ENCODE data around the gene KLHL28. TPM values are rescaled to one million over a fixed set of nuclear protein-coding genes. Genes with fewer than 3 reads are reported as not detected.

KLHL28 gene
- total RNA-seq, 3 donors from 2014 or later (not counting 1 experiment from before 2014, with no cell fraction given): 47.6 to 59.7 (median 56.0) TPM

- no peaks in the 10 kb centered on the region for H3K9me3 Mint-ChIP-seq
- no peak overlapping the region for H3K27ac Mint-ChIP-seq
- H3K4me1 ChIP-seq (ENCODE audit: control insufficient read depth, insufficient read depth, low read length): peaks cover 3% of the 10 kb centered on the region
- no peak overlapping the region for H3K27ac ChIP-seq (ENCODE audit: low read length)
- H3K9me3 ChIP-seq (ENCODE audit: control insufficient read depth, insufficient read depth, low read length): no peaks in the 10 kb centered on the region
- TF ChIP-seq, protein P1, sequence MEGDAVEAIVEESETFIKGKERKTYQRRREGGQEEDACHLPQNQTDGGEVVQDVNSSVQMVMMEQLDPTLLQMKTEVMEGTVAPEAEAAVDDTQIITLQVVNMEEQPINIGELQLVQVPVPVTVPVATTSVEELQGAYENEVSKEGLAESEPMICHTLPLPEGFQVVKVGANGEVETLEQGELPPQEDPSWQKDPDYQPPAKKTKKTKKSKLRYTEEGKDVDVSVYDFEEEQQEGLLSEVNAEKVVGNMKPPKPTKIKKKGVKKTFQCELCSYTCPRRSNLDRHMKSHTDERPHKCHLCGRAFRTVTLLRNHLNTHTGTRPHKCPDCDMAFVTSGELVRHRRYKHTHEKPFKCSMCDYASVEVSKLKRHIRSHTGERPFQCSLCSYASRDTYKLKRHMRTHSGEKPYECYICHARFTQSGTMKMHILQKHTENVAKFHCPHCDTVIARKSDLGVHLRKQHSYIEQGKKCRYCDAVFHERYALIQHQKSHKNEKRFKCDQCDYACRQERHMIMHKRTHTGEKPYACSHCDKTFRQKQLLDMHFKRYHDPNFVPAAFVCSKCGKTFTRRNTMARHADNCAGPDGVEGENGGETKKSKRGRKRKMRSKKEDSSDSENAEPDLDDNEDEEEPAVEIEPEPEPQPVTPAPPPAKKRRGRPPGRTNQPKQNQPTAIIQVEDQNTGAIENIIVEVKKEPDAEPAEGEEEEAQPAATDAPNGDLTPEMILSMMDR (IDR thresholded peaks at IDR 0.05): no peak
- no peak overlapping the region for H3K4me3 Mint-ChIP-seq
- DNase-seq (no peak), ATAC-seq (no peak)
- no peaks in the 10 kb centered on the region for H3K27me3 Mint-ChIP-seq (ENCODE audit: low read depth in 2 of 2)
- no peaks in the 10 kb centered on the region for H3K27me3 ChIP-seq (ENCODE audit: control insufficient read depth, insufficient read depth, low read length)
- peaks cover 8% of the 10 kb centered on the region for H3K36me3 ChIP-seq (ENCODE audit: control insufficient read depth, insufficient read depth, low read length)
- intact Hi-C loops (cut with micrococcal nuclease): no loop called here
- WGBS (ENCODE audit: insufficient coverage): no CpG with 5 or more reads among the region's 3 CpGs
- no peak overlapping the region for H3K4me3 ChIP-seq (ENCODE audit: low read length)
- H3K36me3 Mint-ChIP-seq: no peaks in the 10 kb centered on the region
- H3K4me1 Mint-ChIP-seq: peaks cover 36 to 39% of the 10 kb centered on the region in 2 donors
These were observed 7.0 kb downstream of the KLHL28 start for GRCh38 chr14:44954750-44955149.

- TF ChIP-seq, protein P1 (IDR thresholded peaks at IDR 0.05): no peak
- Histone ChIP-seq H3K27ac (ENCODE audit: low read length) (no peak overlapping the region), H3K36me3 (ENCODE audit: control insufficient read depth, insufficient read depth, low read length) (peaks cover 8% of the 10 kb centered on the region), H3K4me1 (ENCODE audit: control insufficient read depth, insufficient read depth, low read length) (peaks cover 3% of the 10 kb centered on the region), H3K27me3 (ENCODE audit: control insufficient read depth, insufficient read depth, low read length) (no peaks in the 10 kb centered on the region), H3K9me3 (ENCODE audit: control insufficient read depth, insufficient read depth, low read length) (no peaks in the 10 kb centered on the region), H3K4me3 (ENCODE audit: low read length) (no peak overlapping the region)
- DNase-seq (no peak), ATAC-seq (no peak)
- Mint-ChIP-seq H3K9me3 (no peaks in the 10 kb centered on the region), H3K4me1 (peaks cover 40 to 48% of the 10 kb centered on the region in 2 donors), H3K4me3 (peak overlapping the region; percentile 35), H3K27me3 (ENCODE audit: low read depth in 2 of 2) (no peaks in the 10 kb centered on the region), H3K27ac (peak overlapping the region; percentile 32 to 66), H3K36me3 (no peaks in the 10 kb centered on the region)
- intact Hi-C loops (cut with micrococcal nuclease): no loop called here
- WGBS (ENCODE audit: insufficient coverage): 88% methylated on average over 2 of the region's 4 CpGs
These were observed 9.2 kb downstream of the KLHL28 start for GRCh38 chr14:44952391-44953110.

DNA sequence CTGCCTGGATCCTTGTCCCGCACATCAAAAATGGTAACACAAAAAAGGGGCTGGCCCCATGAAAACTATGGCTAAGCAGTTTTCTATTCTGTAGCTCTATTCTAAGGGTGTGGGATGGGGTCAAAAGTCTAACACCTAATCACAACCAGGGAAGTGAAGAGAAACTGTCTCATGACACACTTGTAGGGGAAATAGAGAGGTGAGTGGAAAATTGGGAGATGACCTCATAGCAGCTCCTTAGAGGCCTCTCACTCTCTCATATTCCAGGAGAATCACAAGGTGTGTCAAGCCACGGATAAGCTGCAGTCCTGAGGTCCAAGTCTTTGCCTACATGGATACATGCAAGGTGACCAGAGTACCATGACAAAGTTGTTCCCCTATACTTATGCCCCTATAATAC is 10.7 kb downstream of the KLHL28 start:
- H3K27ac Mint-ChIP-seq: no peak overlapping the region
- peaks cover 7% of the 10 kb centered on the region for H3K36me3 Mint-ChIP-seq
- H3K9me3 ChIP-seq (ENCODE audit: control insufficient read depth, insufficient read depth, low read length): no peaks in the 10 kb centered on the region
- H3K9me3 Mint-ChIP-seq: peaks cover 2 to 4% of the 10 kb centered on the region in 2 donors
- peaks cover 43 to 49% of the 10 kb centered on the region in 2 donors for H3K4me1 Mint-ChIP-seq
- no peaks in the 10 kb centered on the region for H3K27me3 ChIP-seq (ENCODE audit: control insufficient read depth, insufficient read depth, low read length)
- no peak for DNase-seq
- no peaks in the 10 kb centered on the region for H3K27me3 Mint-ChIP-seq (ENCODE audit: low read depth in 2 of 2)
- no peak overlapping the region for H3K4me3 ChIP-seq (ENCODE audit: low read length)
- peaks cover 13% of the 10 kb centered on the region for H3K36me3 ChIP-seq (ENCODE audit: control insufficient read depth, insufficient read depth, low read length)
- no peak overlapping the region for H3K27ac ChIP-seq (ENCODE audit: low read length)
- TF ChIP-seq, protein P1 (IDR thresholded peaks at IDR 0.05): no peak
- ATAC-seq: no peak
- intact Hi-C loops (cut with micrococcal nuclease): no loop called here
- WGBS (ENCODE audit: insufficient coverage): 100% methylated on average over 2 of the region's 2 CpGs
- H3K4me1 ChIP-seq (ENCODE audit: control insufficient read depth, insufficient read depth, low read length): peaks cover 3% of the 10 kb centered on the region
- H3K4me3 Mint-ChIP-seq: no peak overlapping the region

GRCh38 chr14:44945264-44945663 is 16.5 kb downstream of the KLHL28 start:
- Mint-ChIP-seq H3K4me1 (peaks cover 45 to 53% of the 10 kb centered on the region in 2 donors), H3K27ac (peak overlapping the region in 1 of 2 donors; percentile 17), H3K36me3 (peaks cover 46% of the 10 kb centered on the region), H3K9me3 (peaks cover 2 to 4% of the 10 kb centered on the region in 2 donors), H3K27me3 (ENCODE audit: low read depth in 2 of 2) (no peaks in the 10 kb centered on the region), H3K4me3 (no peak overlapping the region)
- DNase-seq: no peak
- Histone ChIP-seq H3K9me3 (ENCODE audit: control insufficient read depth, insufficient read depth, low read length) (no peaks in the 10 kb centered on the region), H3K27ac (ENCODE audit: low read length) (no peak overlapping the region), H3K4me1 (ENCODE audit: control insufficient read depth, insufficient read depth, low read length) (no peaks in the 10 kb centered on the region), H3K36me3 (ENCODE audit: control insufficient read depth, insufficient read depth, low read length) (peaks cover 32% of the 10 kb centered on the region), H3K27me3 (ENCODE audit: control insufficient read depth, insufficient read depth, low read length) (no peaks in the 10 kb centered on the region), H3K4me3 (ENCODE audit: low read length) (no peak overlapping the region)
- 96% methylated on average over 4 of the region's 4 CpGs for WGBS (ENCODE audit: insufficient coverage)
- intact Hi-C loops (cut with micrococcal nuclease): no loop called here
- no peak for ATAC-seq
- TF ChIP-seq, protein P1 (IDR thresholded peaks at IDR 0.05): no peak

Measured in natural killer cell (primary cell).